GM10847 (cell line): ENCODE data around the gene ACYP2.

ENCODE experiments used
- POLR2A ChIP-seq: IDR thresholded peaks from 2 replicates; pipeline ENCODE4 v1.6.1; 2011; ENCODE audit not compliant: insufficient read length; ENCODE audit errors: extremely low read depth

The ACYP2 gene

DNA sequence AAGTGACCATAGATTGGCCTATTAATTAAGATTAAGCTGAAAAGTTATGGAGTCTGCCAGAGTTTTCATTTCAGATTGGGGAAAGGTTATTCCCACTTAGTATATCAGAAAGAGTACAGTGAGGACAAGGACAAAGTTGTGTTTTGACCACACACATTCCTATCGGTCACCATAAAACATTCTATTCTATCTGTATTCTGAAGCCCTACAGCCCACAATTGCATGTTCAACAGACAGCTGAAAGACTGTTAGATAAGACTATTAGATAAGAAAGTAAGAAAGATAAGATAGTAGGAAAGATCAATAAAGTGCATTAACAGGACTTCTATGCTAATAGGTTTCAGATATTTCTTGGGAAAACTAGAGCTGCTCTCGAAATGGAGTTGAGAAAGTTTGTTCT, 26.7 kb upstream of the ACYP2 start:
- TF ChIP-seq POLR2A = no peak

DNA sequence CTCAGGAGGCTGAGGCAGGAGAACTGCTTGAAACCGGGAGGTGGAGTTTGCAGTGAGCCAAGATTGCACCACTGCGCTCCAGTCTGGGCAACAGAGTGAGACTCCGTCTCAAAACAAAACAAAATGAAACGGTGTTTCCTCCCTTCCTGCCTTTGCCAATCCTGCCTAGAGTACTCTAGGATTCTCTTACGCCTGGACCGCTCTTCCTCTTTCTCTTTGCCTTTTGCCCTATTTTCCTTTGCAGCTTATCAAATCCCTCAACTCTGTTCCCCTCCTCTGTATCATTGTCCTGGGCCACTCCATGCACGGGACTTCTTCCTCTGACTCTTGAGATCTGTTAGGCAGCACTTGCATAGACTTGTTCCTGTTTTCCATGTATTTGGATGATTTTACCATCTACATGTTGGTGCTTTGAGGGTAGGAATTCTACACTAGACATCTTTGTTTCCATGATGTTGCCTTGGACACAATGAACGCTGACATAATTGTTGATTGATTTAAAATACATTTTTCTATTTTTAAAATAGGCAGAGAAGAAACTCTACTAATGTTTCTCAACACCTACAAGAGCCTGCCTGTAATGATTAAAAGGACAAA, 24.8 kb upstream of the ACYP2 start:
- no peak for TF ChIP-seq POLR2A

GRCh38 chr2:54092940-54093339, 22.5 kb upstream of the ACYP2 start:
- TF ChIP-seq POLR2A = no peak

DNA sequence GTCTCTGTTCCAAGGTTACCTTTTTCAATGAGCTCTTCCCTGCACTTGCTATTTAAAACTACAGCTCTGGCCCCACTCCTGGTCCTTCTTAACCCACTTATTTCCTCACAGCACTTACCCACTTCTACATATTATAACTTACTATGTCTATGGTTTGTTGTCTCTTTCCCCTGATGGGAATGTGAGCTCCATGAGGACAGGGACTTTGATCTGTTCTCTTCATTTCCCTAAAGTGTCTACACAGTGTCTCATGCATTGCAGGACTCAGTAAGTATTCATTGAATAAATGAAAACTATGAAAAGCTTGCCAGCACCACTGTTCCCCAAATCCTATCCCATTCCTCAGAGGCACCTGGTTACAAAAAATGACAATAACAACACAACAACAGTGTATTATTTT, 18.3 kb upstream of the ACYP2 start:
- TF ChIP-seq POLR2A = no peak

DNA sequence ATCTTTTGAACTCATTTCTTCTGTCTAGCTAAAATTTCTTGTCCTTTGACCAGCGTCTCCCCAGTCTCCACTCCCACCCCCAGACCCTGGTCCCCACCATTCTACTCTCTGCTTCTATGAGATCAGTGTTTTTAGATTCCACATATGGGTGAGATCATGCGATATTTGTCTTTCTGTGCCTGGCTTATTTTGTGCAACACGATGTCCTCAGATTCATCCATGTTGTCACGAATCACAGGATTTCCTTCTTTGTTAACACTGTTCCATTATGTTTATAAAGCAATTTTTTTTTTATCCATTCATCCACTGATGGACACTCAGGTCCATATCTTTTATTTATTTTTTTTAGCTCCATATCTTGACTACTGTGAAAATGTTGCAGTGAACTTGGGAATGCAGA, 16.0 kb upstream of the ACYP2 start:
- TF ChIP-seq POLR2A = no peak

GRCh38 chr2:54099829-54100585, 15.4 kb upstream of the ACYP2 start:
- TF ChIP-seq POLR2A = no peak

DNA sequence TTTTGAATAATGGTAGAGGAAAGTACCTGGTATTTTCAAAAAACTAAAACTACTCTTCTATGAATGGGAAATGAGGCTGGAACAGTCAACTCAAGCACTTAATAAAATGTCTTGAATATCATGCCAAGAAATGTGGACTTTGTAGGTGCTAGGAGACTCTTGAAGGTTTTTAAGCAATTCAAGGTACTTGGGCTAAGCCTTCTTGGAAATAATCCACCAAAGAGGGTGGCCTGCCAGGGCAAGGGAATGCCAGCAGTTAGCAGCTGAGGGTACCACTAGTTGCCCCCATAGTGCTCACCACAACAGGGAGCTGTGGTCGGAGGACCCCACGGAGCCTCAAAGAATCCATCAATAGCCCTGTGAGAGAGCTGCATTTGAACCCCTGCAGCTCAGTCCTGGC, 14.6 kb upstream of the ACYP2 start:
- TF ChIP-seq POLR2A = no peak

DNA sequence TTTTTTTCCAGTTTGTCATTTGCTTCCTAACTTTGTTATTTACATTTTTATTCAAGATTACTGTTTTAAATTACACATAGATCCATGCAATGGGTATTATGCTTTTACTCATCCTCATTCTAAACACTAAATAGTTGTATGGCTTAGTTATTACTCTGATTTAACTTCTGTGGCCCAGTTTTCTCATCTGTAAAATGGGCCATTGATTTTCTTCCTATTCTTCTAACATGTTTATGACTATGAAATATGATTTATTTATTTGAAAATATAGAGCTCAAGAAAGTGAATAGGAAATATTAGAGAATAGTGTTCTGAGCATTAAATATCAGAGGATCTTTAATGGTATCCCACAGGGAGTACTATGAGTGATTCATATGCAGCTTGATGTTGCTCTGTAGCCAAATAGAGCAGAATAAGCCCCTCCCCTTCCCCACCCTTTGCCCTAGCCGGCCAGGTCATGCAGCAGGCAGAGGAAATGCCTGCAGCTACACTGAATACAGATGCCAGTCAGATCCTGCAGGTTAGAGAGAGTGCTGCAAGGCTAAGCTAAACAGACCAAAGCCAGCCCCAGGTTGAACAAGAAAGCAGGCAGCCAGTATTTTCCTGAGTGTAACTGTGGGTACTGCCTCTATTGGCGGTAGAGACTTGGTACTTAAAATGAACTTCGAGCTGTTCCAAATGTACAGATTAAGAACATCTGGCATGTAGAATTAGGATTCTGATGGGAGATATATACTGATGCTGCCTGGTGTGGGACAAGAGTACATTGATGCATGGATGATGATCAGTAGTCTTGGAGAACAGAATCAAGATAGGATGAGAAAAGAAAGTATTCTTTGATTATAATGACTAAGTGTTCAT, 11.7 kb upstream of the ACYP2 start:
- TF ChIP-seq POLR2A = no peak

DNA sequence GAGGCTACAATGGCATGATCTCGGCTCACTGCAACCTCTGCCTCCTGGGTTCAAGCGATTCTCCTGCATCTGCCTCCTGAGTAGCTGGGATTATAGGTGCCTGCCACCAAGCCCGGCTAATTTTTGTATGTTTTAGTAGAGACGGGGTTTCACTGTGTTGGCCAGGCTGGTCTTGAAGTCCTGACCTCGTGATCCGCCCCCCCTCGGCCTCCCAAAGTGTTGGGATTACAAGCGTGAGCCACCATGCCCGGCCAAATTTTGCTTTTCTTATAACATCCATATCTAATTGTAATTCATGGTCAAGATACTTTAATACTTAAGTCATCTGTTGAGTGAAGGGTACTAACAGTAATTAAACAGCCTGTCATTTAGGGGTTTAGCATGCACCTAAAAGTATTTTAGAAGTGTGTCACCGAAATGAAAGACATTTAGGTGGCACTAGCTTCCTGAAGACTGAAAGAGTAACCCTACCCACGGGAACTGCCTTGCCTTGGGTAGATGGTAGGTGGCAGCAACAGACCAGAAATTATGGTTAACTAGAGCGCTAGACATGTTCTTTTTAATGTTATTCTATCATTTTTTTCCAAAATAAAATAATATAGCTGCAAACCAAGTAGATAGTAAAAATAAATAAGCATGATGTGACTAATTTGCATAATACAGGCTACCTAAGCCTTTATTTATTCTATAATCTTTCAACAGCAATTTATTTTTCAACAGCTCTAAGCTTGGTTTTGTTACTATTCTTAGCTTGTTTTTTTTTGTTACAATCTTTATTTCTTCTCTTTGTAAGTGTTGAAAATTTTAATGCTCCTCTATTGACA, 8.6 kb upstream of the ACYP2 start:
- no peak for TF ChIP-seq POLR2A

DNA sequence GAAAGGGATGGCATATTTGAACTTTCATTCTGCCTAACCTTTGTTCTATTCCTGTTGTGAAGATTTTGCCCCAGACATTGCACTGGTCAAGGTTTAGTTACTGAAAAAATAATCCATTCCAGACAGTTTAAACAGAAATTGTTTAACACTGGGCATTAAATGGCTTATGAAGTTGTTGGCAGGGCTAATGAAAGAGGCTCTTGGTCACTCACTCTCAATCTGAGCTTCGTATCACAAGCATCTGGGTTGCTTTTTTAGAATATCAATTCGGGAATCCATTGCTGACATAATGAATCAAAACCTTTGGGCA, 8.0 kb upstream of the ACYP2 start:
- no peak for TF ChIP-seq POLR2A

DNA sequence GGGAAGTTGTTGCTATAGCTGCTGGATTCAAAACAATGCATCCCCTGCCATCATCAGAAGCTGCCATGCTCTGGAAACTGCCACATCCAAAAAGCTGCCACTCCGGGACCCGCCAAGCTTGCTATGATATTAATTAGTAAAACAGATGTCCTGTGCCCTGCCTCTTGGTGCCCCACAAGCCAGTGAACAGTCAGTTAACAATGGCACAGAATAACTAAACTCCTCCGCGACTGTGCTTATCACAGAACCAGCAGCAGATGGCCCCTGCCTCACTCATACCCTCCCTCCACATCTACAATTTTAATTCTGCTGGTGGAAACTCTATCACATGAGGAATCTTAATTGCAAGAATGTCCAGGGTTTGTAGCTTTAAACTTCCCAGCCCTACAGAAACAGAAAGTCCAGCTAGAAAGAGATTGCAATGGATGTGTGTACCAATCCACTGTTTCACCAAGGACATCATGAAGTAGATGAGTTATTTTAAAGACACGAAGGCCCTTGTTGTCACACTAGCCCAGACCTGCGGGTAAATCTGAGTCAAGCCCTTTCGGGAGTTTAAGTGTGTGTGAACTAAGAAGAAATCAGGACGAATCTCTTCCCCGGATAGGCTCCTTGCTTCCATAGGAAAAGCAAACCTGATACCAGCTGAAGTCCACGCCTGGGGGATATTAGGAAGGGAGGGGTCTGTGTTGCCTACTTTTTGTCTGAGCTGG, 7.4 kb upstream of the ACYP2 start:
- TF ChIP-seq POLR2A = no peak

DNA sequence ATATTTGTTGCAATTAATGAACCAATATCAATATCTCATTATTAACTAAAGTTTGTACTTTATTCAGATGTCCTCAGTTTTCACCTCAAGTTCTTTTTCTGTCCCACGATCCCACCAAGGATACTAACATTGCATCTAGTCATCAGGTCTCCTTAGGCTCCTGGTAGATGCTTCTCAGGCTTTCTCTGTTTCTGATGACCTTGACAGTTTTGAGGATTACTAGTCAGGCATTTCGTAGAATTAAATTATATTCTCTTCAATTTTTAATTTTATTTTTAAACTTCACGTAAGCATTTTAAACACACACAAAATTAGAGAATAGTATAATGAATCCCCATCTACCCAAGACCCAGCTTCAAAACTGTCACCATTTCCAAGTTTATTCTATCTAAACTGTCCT, 5.6 kb upstream of the ACYP2 start:
- TF ChIP-seq POLR2A = no peak

GRCh38 chr2:54114936-54115283, 505 bp upstream of the ACYP2 start:
- TF ChIP-seq POLR2A = no peak

GRCh38 chr2:54120950-54121349, 5.5 kb downstream of the ACYP2 start:
- no peak for TF ChIP-seq POLR2A

DNA sequence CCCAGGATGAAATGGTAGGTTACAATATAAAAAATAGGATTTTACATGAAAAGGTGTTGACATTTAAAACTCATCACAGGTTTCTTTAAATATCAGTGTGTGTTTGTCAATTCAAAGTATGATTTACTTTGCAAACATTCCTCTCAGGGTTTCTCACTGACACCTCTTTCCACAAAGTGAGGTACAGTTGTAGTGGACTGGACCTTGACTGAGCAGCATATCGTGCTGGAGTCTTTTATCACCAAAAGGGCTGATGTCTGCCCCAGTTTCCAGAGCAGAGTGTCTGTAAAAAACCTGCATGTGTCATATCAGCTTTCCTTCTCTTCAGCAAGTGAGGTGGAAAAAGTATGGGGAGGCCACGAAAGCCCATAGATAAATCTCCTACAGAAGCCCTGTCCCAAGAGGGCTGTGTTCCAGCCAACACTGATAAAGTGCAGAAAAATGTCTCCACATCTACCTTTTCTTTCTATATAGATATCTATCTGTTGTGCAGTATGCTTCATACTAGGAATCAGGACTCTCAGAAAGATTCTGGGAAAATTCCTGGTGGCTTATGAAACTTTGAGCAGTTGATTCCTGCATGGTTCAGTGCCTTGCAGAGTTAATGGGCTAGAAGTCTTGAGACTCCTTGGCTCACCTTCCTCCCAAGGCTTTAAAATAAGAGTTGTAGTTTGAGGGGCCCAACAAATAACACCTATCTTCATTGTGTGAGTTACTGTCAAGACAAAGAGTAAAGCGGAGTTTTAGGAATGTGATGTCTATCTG, 6.9 kb downstream of the ACYP2 start:
- TF ChIP-seq POLR2A = no peak

- no peak for TF ChIP-seq POLR2A
Observed at GRCh38 chr2:54122939-54123338, 7.5 kb downstream of the ACYP2 start.
